Left lobe of liver (tissue), 2 donors: ENCODE measurements around the gene OSBP2. TPM values are rescaled to one million over a fixed set of nuclear protein-coding genes. Genes with fewer than 3 reads are reported as not detected.

ENCODE experiments used
- ATAC-seq: fragments of 200-7000 bp; cut with Tn5 transposase; one replicate; pipeline ENCODE4 v1.9.1; 2020; ENCODE audit warnings: mild to moderate bottlenecking, moderate library complexity
- DNase-seq: peaks from one replicate; pipeline ENCODE4 v3.0.0-alpha.2; 2020; ENCODE audit warnings: low spot score
- total RNA-seq: library from RNA; stranded (reverse); gene quantifications from one replicate; pipeline ENCODE4 v1.2.1, GENCODE V29; 2021
- donor health status: DM: no; HTN: no; CAD: no; lungs with moderate emphysema.
- donor health status: DM: no; HTN: yes; CAD: no.

OSBP2 gene
- total RNA-seq, 1 donor from 2014 or later, result 0.63 TPM

- ATAC-seq (no peak), DNase-seq (peak; percentile 30)
Measured at GRCh38 chr22:30864441-30865420, 170.1 kb downstream of the OSBP2 start.

GRCh38 chr22:30865656-30866055, 171.0 kb downstream of the OSBP2 start:
- peak; percentile 26 for DNase-seq
- ATAC-seq, result no peak

GRCh38 chr22:30866216-30866615, 171.5 kb downstream of the OSBP2 start:
- ATAC-seq (no peak), DNase-seq (peak; percentile 10)

GRCh38 chr22:30866811-30867271, 172.2 kb downstream of the OSBP2 start:
- DNase-seq (peak; percentile 35), ATAC-seq (no peak)

- DNase-seq (peak; percentile 16), ATAC-seq (no peak)
Measured at GRCh38 chr22:30867746-30868662, 173.3 kb downstream of the OSBP2 start.

- ATAC-seq (no peak), DNase-seq (peak; percentile 42)
Measured at GRCh38 chr22:30868663-30869385, 174.2 kb downstream of the OSBP2 start.

GRCh38 chr22:30869667-30870395, 175.2 kb downstream of the OSBP2 start:
- no peak for DNase-seq

GRCh38 chr22:30870451-30871345, 176.0 kb downstream of the OSBP2 start:
- DNase-seq (peak; percentile 35), ATAC-seq (no peak)

More at GRCh38 chr22:30869667-30870395, 175.2 kb downstream of the OSBP2 start:
- no peak for ATAC-seq

GRCh38 chr22:30871391-30872284, 177.0 kb downstream of the OSBP2 start:
- no peak for DNase-seq
- ATAC-seq, result no peak

- DNase-seq, result peak; percentile 33
- ATAC-seq, result no peak
Measured at GRCh38 chr22:30872285-30873041, 177.8 kb downstream of the OSBP2 start.

- ATAC-seq (no peak), DNase-seq (no peak)
Measured at GRCh38 chr22:30873086-30873650, 178.5 kb downstream of the OSBP2 start.

- ATAC-seq (no peak), DNase-seq (no peak)
Measured at GRCh38 chr22:30873661-30874060, 179.0 kb downstream of the OSBP2 start.

GRCh38 chr22:30874431-30875370, 180.0 kb downstream of the OSBP2 start:
- ATAC-seq (no peak), DNase-seq (no peak)

- DNase-seq, result peak; percentile 37
- ATAC-seq, result peak; percentile 49
Measured at GRCh38 chr22:30875481-30876215, 181.0 kb downstream of the OSBP2 start.

- DNase-seq (peak; percentile 36), ATAC-seq (no peak)
Measured at GRCh38 chr22:30876221-30876751, 181.6 kb downstream of the OSBP2 start.
